IPS-15b (cell line): ENCODE data around the gene OR4L1.
"Not testable (repeated sequence)": the region's sequence is repeated elsewhere in the genome, so short reads cannot be mapped to it uniquely, and the experiment has no call there.

Experiments used
- H3K27me3 ChIP-seq: one replicate; pipeline ENCODE4 v1.6.1; 2013; ENCODE audit warnings: low read length; ENCODE audit not compliant: control insufficient read depth, insufficient read depth
- H3K36me3 ChIP-seq: one replicate; pipeline ENCODE4 v1.6.1; 2013; ENCODE audit warnings: low read length; ENCODE audit not compliant: control insufficient read depth, insufficient read depth
- H3K4me1 ChIP-seq: one replicate; pipeline ENCODE4 v1.6.1; 2013; ENCODE audit warnings: mild to moderate bottlenecking, low read length; ENCODE audit not compliant: control insufficient read depth, insufficient read depth
- H3K4me3 ChIP-seq: one replicate; pipeline ENCODE4 v1.5.1; 2013; ENCODE audit warnings: low read depth, low read length
- H3K9ac ChIP-seq: one replicate; pipeline ENCODE4 v1.6.1; 2013; ENCODE audit warnings: low read depth, mild to moderate bottlenecking, low read length
- H3K9me3 ChIP-seq: one replicate; pipeline ENCODE4 v1.6.1; 2013; ENCODE audit warnings: mild to moderate bottlenecking, low read length; ENCODE audit not compliant: control insufficient read depth, insufficient read depth

OR4L1 gene

GRCh38 chr14:20059745-20060144 lies at the start of gene OR4L1:
Gene OR4L1, plus strand, starts transcription at chr14:20060045. Its CDS starts 0 bp downstream, at chr14:20060045.
- H3K9me3 ChIP-seq = peaks cover 24% of the 10 kb centered on the region

GRCh38 chr14:20019257-20019865 lies 40.5 kb upstream of the OR4L1 start, which contains the start of gene OR4K14:
Gene OR4K14, minus strand, starts transcription at chr14:20019307. Its CDS starts 4,114 bp downstream, at chr14:20015193.
- no peak within 1 kb of the TSS for H3K4me3 ChIP-seq
- H3K27me3 ChIP-seq = no peaks in the 10 kb centered on the region
- H3K36me3 ChIP-seq = no peaks in the 10 kb centered on the region
- H3K9me3 ChIP-seq = peaks cover 14% of the 10 kb centered on the region
- H3K9ac ChIP-seq = no peak within 1 kb of the TSS
- no peaks in the 10 kb centered on the region for H3K4me1 ChIP-seq

More at GRCh38 chr14:20059745-20060144, at the start of gene OR4L1:
- Histone ChIP-seq H3K36me3 (no peaks in the 10 kb centered on the region), H3K4me3 (no peak within 1 kb of the TSS), H3K27me3 (no peaks in the 10 kb centered on the region), H3K9ac (no peak within 1 kb of the TSS), H3K4me1 (no peaks in the 10 kb centered on the region)

DNA sequence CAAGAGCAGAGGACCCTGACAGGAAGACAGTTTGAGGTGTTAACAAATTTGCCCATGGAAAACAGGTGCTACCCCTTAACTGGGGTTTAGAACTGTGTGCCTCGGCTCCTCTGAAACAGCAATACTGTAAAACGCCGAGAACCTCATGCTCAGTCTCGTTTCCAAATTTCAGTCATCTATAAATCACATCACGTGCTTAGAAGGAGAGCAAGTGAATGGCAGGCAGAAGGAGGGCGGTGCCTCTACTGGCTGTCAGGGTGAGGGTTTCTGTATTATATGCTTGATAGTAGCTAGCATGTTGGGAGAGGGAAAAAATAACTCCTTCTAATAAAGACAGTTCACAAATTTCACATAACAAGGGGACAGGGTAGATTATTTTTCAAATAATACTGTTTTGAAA lies 28.8 kb upstream of the OR4L1 start:
- Histone ChIP-seq H3K4me3 (no peak overlapping the region), H3K9me3 (peaks cover 19% of the 10 kb centered on the region), H3K4me1 (no peaks in the 10 kb centered on the region), H3K9ac (no peak overlapping the region), H3K36me3 (no peaks in the 10 kb centered on the region), H3K27me3 (no peaks in the 10 kb centered on the region)

GRCh38 chr14:20035449-20035848 lies 24.4 kb upstream of the OR4L1 start:
- Histone ChIP-seq H3K9ac (no peak overlapping the region), H3K27me3 (no peaks in the 10 kb centered on the region), H3K9me3 (peaks cover 7% of the 10 kb centered on the region), H3K4me3 (no peak overlapping the region), H3K4me1 (no peaks in the 10 kb centered on the region), H3K36me3 (no peaks in the 10 kb centered on the region)

DNA sequence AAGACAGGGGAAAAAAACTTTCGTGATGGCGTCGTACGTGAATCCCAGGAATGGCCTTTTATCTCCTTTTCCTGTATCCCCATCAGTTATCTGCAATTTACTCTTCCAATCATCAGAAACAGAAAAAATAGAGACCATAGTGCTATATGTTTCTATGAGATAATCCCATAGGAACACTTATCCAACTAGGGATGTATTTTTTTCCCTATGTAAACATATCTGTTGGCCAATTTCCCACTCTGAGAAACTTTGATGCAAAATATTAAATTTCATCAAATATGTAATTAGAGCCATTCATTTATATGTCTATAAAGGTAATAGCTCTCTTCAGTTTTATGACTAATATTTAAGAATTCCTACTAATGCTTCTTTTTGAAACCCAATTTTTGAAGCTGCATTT lies 23.9 kb upstream of the OR4L1 start, which contains the start of gene OR4K13:
OR4K13 (minus strand) TSS at position 101 of the 400 bp plus-strand sequence. CDS start 1,280 bp downstream, outside the sequence.
- H3K4me3 ChIP-seq = no peak within 1 kb of the TSS
- no peaks in the 10 kb centered on the region for H3K4me1 ChIP-seq
- no peak within 1 kb of the TSS for H3K9ac ChIP-seq
- peaks cover 7% of the 10 kb centered on the region for H3K9me3 ChIP-seq
- H3K36me3 ChIP-seq = no peaks in the 10 kb centered on the region
- no peaks in the 10 kb centered on the region for H3K27me3 ChIP-seq

DNA sequence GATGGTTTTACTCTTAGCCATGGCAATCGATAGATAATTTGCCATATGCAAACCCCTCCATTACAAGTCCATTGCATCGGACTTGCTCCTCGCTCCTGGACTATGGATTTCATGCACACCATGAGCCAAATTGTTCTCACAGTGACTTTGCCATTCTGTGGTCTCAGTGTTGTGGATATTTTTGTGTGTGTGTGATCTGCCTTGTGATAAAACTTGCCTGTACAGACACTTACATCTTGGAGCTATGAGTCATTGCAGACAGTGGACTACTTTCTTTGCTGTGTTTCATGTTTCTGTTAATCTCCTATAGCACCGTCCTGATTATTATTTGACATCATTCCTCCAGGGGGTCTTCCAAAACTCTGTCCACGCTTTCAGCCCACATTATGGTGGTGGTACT lies 15.6 kb upstream of the OR4L1 start:
- Histone ChIP-seq H3K9ac (no peak overlapping the region), H3K36me3 (no peaks in the 10 kb centered on the region), H3K9me3 (no peaks in the 10 kb centered on the region), H3K27me3 (no peaks in the 10 kb centered on the region), H3K4me3 (no peak overlapping the region), H3K4me1 (no peaks in the 10 kb centered on the region)

DNA sequence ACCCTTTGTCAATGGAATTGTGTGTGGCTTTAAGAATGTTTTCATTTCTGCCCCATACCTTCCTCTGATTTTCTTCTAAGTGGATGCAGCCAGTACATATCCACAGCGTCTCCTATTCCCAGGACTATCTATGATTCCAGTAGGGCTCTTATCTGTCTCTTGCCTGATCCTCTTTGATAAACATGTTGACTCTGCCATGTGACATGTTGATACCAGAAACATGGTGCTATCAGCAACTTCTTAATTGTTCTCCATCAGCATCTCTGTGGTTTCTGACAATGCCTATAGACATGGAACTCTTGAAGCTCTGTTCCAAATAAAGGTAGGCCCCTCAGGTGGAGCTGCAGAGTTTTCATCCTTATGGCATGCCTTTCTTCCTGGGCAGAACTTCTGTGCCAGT lies 11.6 kb upstream of the OR4L1 start:
- no peaks in the 10 kb centered on the region for H3K36me3 ChIP-seq

GRCh38 chr14:20092050-20092449 lies 32.2 kb downstream of the OR4L1 start:
- H3K4me1 ChIP-seq = no peaks in the 10 kb centered on the region
- no peaks in the 10 kb centered on the region for H3K27me3 ChIP-seq
- H3K9ac ChIP-seq = no peak overlapping the region
- H3K36me3 ChIP-seq = no peaks in the 10 kb centered on the region
- no peak overlapping the region for H3K4me3 ChIP-seq
- H3K9me3 ChIP-seq = no peaks in the 10 kb centered on the region

More for the DNA sequence above, 11.6 kb upstream of the OR4L1 start:
- Histone ChIP-seq H3K27me3 (no peaks in the 10 kb centered on the region), H3K9me3 (peaks cover 3% of the 10 kb centered on the region), H3K4me1 (no peaks in the 10 kb centered on the region), H3K4me3 (no peak overlapping the region), H3K9ac (no peak overlapping the region)

DNA sequence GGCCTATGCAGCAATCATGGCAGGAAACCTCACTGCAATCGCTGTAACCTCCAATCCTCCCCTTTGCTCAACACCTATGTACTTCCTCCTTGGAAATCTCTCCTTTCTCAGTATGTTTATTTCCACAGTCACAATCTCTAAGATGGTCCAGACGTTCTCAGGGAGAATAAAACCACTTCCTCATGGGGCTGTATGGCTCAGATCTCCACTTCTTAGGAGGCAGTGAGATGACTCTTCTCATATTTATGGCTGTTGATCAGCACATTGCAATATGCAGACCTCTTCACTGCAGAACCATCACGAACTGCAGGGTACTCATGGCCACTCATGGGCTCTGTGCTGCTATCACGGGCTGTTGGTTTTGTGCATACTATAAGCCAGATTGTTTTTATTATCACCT lies 33.6 kb downstream of the OR4L1 start:
- no peaks in the 10 kb centered on the region for H3K9me3 ChIP-seq
- H3K9ac ChIP-seq = no peak overlapping the region
- H3K4me3 ChIP-seq = no peak overlapping the region
- no peaks in the 10 kb centered on the region for H3K36me3 ChIP-seq
- no peaks in the 10 kb centered on the region for H3K4me1 ChIP-seq
- no peaks in the 10 kb centered on the region for H3K27me3 ChIP-seq

GRCh38 chr14:20098926-20099770 lies 39.3 kb downstream of the OR4L1 start:
- H3K9ac ChIP-seq, H3K4me1 ChIP-seq, H3K4me3 ChIP-seq, H3K27me3 ChIP-seq, H3K36me3 ChIP-seq: not testable (repeated sequence)
- peaks cover 11% of the 10 kb centered on the region for H3K9me3 ChIP-seq

DNA sequence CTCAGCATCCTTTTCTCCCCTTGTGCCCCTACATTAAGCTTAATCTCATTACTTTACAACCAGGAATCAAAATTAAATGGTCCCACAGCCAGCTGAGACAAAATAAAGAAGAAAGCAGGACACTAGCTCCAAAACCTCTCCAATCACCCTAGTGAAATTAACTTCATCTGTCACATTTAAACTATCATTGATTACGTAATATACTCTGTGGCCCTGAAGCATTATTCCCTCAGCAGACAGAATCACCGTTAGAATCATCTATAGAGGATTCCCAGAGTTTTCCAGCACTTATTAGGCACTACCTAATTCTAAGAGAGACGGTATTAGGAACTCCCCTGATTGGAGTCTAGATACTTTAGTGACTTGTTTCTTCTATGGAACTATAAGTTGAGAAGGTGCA lies 50.6 kb downstream of the OR4L1 start, which contains the start of gene OR4K17:
OR4K17 (plus strand) TSS at position 302 of the 400 bp plus-strand sequence. CDS start 6,761 bp downstream, outside the sequence.
- no peaks in the 10 kb centered on the region for H3K9me3 ChIP-seq
- no peak within 1 kb of the TSS for H3K9ac ChIP-seq
- no peaks in the 10 kb centered on the region for H3K4me1 ChIP-seq
- no peaks in the 10 kb centered on the region for H3K36me3 ChIP-seq
- H3K27me3 ChIP-seq = no peaks in the 10 kb centered on the region
- H3K4me3 ChIP-seq = no peak within 1 kb of the TSS
